Adipocyte (in vitro differentiated cells): ENCODE data around the gene RAB11B.
"Not testable (repeated sequence)": the region's sequence is repeated elsewhere in the genome, so short reads cannot be mapped to it uniquely, and the experiment has no call there.

Source experiments
- DNase-seq: peaks from one replicate; pipeline ENCODE4 v3.0.0-alpha.2; 2015; ENCODE audit warnings: low read depth
- H3K27me3 ChIP-seq: replicated peaks from 2 replicates; pipeline ENCODE4 v1.7.0; 2013; ENCODE audit warnings: mild to moderate bottlenecking, low read length, moderate library complexity; ENCODE audit not compliant: control insufficient read depth, insufficient read depth
- H3K36me3 ChIP-seq: 2 replicates; pipeline ENCODE4 v1.7.0; 2013; ENCODE audit warnings: low read length, mild to moderate bottlenecking, moderate library complexity; ENCODE audit not compliant: control insufficient read depth, insufficient read depth, severe bottlenecking
- H3K4me1 ChIP-seq: 2 replicates; pipeline ENCODE4 v1.7.0; 2013; ENCODE audit warnings: mild to moderate bottlenecking, low read length, moderate library complexity; ENCODE audit not compliant: control insufficient read depth, insufficient read depth
- H3K4me3 ChIP-seq: 2 replicates; pipeline ENCODE4 v1.7.0; 2013; ENCODE audit warnings: mild to moderate bottlenecking, low read length, moderate library complexity
- H3K9ac ChIP-seq: 2 replicates; pipeline ENCODE4 v1.7.0; 2013; ENCODE audit warnings: mild to moderate bottlenecking, low read length, moderate library complexity
- H3K9me3 ChIP-seq: 2 replicates; pipeline ENCODE4 v1.7.0; 2013; ENCODE audit warnings: mild to moderate bottlenecking, low read length, moderate library complexity; ENCODE audit not compliant: control insufficient read depth

The RAB11B gene

DNA sequence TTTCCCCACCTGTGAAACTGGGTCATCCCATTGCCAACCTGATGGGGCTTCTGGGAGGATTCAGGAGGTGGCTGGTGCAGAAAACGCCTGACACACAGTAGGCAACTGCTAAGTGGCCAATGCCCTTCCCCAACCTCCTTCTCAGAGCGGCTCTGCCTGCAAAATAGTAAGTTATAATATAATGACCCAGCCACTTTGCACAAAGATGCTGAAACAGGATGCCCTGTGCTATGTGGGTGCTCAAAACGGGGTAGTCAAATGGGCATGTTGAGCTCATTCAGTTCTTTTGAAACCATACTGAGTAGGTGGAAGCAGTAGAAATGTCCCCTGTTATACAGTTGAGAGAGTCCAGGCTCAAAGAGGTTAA, 23.5 kb downstream of the RAB11B start:
- no peaks in the 10 kb centered on the region for H3K27me3 ChIP-seq
- no peaks in the 10 kb centered on the region for H3K9me3 ChIP-seq
- H3K4me1 ChIP-seq = peaks cover 19% of the 10 kb centered on the region
- no peaks in the 10 kb centered on the region for H3K36me3 ChIP-seq
- H3K4me3 ChIP-seq = peak overlapping the region; percentile 86
- peak overlapping the region; percentile 87 for H3K9ac ChIP-seq
- DNase-seq = no peak

- no peak for DNase-seq
Observed at GRCh38 chr19:8416796-8417195, 26.6 kb downstream of the RAB11B start.

DNA sequence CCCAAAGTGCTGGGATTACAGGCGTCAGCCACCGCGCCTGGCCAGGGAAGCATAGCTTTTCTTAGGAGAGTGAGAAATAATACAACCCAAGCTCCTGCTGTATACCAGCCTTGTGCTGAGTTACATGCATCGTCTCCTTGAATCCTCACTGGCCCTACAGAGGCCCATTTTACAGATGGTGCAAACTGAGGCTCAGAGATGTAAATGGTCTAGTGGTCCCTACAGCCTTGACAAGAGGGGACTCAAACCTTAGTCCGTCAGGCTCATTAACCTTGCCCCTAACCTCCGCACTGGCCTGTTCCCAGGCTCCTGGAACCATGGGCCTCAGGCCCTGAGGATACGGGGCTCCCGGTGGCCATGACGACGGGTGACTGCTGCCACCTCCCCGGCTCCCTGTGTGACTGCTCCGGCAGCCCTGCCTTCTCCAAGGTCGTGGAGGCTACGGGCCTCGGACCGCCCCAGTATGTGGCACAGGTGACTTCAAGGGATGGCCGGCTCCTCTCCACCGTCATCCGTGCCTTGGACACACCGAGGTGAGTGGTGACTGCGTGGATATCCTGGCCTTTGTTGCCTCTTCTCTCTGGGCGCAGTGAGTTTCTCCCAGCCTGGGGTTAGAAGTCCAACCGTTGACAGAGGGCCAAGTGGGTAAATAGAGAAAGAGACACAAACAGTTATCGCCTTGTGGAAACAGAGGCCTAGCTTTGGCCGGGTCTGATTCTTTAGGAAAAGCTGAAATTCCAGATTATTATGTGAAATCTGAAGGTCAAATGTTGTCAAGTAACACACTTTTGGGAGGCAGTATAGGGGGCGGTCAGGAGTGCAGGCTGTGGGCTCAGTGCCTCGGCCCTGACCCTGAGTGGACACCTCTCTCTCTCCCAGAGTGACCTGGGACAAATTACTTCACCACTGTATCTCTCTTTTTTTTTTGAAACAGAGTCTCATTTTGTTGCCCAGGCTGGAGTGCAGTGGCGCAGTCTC, 31.6 kb downstream of the RAB11B start:
- no peaks in the 10 kb centered on the region for H3K36me3 ChIP-seq
- no peak overlapping the region for H3K4me3 ChIP-seq
- DNase-seq = no peak

More at GRCh38 chr19:8416796-8417195, 26.6 kb downstream of the RAB11B start:
- no peaks in the 10 kb centered on the region for H3K27me3 ChIP-seq
- no peaks in the 10 kb centered on the region for H3K9me3 ChIP-seq
- no peak overlapping the region for H3K4me3 ChIP-seq
- H3K9ac ChIP-seq = no peak overlapping the region
- peaks cover 19% of the 10 kb centered on the region for H3K4me1 ChIP-seq
- H3K36me3 ChIP-seq = no peaks in the 10 kb centered on the region

GRCh38 chr19:8423817-8424223, 33.7 kb downstream of the RAB11B start:
- Histone ChIP-seq H3K4me1 (peaks cover 19% of the 10 kb centered on the region), H3K4me3 (peak overlapping the region; percentile 65), H3K9me3 (no peaks in the 10 kb centered on the region), H3K9ac (peak overlapping the region; percentile 79), H3K36me3 (no peaks in the 10 kb centered on the region), H3K27me3 (no peaks in the 10 kb centered on the region)
- DNase-seq = peak; percentile 98

More for the DNA sequence above, 31.6 kb downstream of the RAB11B start:
- Histone ChIP-seq H3K9me3 (no peaks in the 10 kb centered on the region), H3K27me3 (no peaks in the 10 kb centered on the region), H3K4me1 (peaks cover 25% of the 10 kb centered on the region), H3K9ac (no peak overlapping the region)

- not testable (repeated sequence) for H3K36me3 ChIP-seq, H3K27me3 ChIP-seq, H3K4me3 ChIP-seq, H3K9me3 ChIP-seq, H3K9ac ChIP-seq, DNase-seq
- peaks cover 19% of the 10 kb centered on the region for H3K4me1 ChIP-seq
Observed at GRCh38 chr19:8425331-8425730, 35.2 kb downstream of the RAB11B start.

DNA sequence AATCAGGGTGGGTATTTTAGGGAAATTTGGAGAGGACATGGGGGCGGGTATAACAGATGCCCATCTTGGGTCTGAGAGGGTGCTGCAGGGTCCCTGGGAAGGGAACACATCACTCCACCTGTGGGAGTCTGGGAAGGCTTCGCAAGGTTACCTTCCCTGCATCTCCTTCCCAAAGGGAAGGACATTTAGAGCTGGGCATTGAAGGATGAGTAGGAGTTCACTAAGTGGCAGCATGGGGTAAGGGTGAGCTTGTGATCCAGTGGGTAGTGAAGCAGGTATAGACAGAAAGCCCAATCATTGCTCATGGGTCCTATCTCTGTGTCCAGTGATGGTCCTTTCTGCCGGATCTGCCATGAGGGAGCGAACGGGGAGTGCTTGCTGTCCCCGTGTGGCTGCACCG, 36.1 kb downstream of the RAB11B start:
- Histone ChIP-seq H3K9me3 (no peaks in the 10 kb centered on the region), H3K27me3 (no peaks in the 10 kb centered on the region), H3K4me1 (peaks cover 19% of the 10 kb centered on the region), H3K36me3 (peaks cover 4% of the 10 kb centered on the region), H3K4me3 (no peak overlapping the region), H3K9ac (no peak overlapping the region)
- DNase-seq = no peak

DNA sequence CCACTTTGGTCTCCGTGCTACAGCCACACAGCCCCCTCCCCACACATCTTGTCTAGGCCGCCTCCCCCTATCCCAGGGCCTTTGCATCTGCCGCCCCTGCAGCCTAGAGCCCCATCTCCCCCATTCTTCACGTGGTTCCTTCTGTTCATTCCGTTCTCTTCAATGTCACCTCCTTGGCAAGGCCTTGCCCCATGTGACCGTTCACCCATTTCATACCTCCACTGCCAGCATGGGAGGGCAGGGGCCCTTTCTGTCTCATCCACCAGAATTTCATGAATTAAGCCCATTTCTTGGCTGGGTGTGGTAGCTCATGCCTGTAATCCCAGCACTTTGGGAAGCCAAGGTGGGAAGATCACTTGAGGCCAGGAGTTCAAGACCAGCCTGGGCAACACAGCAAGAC, 38.9 kb downstream of the RAB11B start:
- H3K9ac ChIP-seq = no peak overlapping the region
- peaks cover 7% of the 10 kb centered on the region for H3K4me1 ChIP-seq
- peaks cover 4% of the 10 kb centered on the region for H3K36me3 ChIP-seq
- DNase-seq = no peak
- no peaks in the 10 kb centered on the region for H3K9me3 ChIP-seq
- no peaks in the 10 kb centered on the region for H3K27me3 ChIP-seq
- no peak overlapping the region for H3K4me3 ChIP-seq

DNA sequence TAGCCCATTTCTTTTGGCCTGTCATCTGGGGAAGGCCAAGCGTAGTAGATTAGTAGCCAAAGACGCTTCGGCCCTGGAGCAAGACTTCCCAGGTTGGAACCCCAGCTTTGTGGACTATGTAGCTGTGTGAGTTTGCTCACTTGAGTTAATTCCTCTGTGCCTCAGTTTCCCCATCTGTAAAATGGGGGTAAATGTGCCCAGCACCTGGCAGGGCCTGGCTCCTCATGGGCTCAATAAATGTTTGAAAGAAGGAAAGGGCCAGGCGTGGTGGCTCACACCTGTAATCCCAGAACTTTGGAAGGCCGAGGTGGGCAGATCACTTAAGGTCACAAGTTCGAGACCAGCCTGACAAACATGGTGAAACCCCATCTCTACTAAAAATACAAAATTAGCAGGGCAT, 39.7 kb downstream of the RAB11B start:
- no peaks in the 10 kb centered on the region for H3K9me3 ChIP-seq

DNA sequence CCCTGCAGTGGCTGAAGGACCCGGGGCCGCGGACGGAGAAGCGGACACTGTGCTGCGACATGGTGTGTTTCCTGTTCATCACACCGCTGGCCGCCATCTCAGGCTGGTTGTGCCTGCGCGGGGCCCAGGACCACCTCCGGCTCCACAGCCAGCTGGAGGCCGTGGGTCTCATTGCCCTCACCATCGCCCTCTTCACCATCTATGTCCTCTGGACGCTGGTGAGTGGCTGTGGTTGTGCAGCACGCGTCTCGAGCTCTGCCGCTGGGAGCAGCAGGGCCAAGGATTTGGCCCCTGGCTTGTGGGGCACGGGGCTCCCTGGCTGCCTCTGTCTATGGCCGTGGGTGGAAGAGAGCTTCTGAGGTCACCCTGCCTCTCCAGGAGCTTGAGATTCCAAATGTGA, 40.5 kb downstream of the RAB11B start:
- DNase-seq = no peak
- Histone ChIP-seq H3K9me3 (no peaks in the 10 kb centered on the region), H3K36me3 (peaks cover 4% of the 10 kb centered on the region), H3K4me1 (peaks cover 5% of the 10 kb centered on the region), H3K27me3 (no peaks in the 10 kb centered on the region), H3K4me3 (no peak overlapping the region), H3K9ac (no peak overlapping the region)

More for the DNA sequence above, 39.7 kb downstream of the RAB11B start:
- Histone ChIP-seq H3K27me3 (no peaks in the 10 kb centered on the region), H3K4me1 (peaks cover 6% of the 10 kb centered on the region), H3K36me3 (peaks cover 4% of the 10 kb centered on the region), H3K9ac (no peak overlapping the region), H3K4me3 (no peak overlapping the region)
- no peak for DNase-seq

DNA sequence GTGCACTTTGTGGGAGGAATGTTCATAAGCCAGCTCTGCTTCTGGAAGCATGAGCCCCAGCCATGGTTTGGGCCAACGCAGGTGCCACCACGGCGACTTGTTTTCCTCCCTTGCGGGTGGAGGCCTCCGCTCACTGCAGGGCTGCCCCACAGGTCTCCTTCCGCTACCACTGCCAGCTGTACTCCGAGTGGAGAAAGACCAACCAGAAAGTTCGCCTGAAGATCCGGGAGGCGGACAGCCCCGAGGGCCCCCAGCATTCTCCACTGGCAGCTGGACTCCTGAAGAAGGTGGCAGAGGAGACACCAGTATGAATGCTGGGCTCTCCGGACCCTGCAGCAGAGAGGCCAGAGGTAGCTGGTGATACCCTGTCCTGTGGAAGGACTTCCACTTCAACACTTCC, 48.1 kb downstream of the RAB11B start:
- H3K9ac ChIP-seq = no peak overlapping the region
- H3K36me3 ChIP-seq = no peaks in the 10 kb centered on the region
- H3K4me3 ChIP-seq = no peak overlapping the region
- no peaks in the 10 kb centered on the region for H3K9me3 ChIP-seq
- no peaks in the 10 kb centered on the region for H3K27me3 ChIP-seq
- no peak for DNase-seq
- peaks cover 5% of the 10 kb centered on the region for H3K4me1 ChIP-seq

- Histone ChIP-seq H3K9me3 (no peaks in the 10 kb centered on the region), H3K27me3 (no peaks in the 10 kb centered on the region), H3K9ac (no peak overlapping the region), H3K4me1 (peaks cover 14% of the 10 kb centered on the region), H3K36me3 (peaks cover 5% of the 10 kb centered on the region), H3K4me3 (no peak overlapping the region)
- no peak for DNase-seq
Observed at GRCh38 chr19:8441725-8442544, 51.8 kb downstream of the RAB11B start.
